Thyroid gland (tissue), 4 donors: ENCODE measurements around the gene PEBP1. TPM values are rescaled to one million over a fixed set of nuclear protein-coding genes. Genes with fewer than 3 reads are reported as not detected.

Experiments used
- DNase-seq, 2 donors: peaks; one replicate each; pipeline ENCODE4 v3.0.0-alpha.2; 2019
- H3K27ac ChIP-seq, 3 donors: fragments of 200-600 bp; sonication (generic); 1 replicate in 2 of 3; 2 replicates in 1 of 3; pipeline ENCODE4 v1.5.1; 2016 to 2019; ENCODE audit warnings: mild to moderate bottlenecking in 1 of 3, moderate library complexity in 1 of 3
- H3K27me3 ChIP-seq: fragments of 200-600 bp; sonication (generic); one replicate; pipeline ENCODE4 v1.5.1; 2019
- H3K36me3 ChIP-seq, 2 donors: fragments of 200-600 bp; sonication (generic); one replicate each; pipeline ENCODE4 v1.5.1; 2016 to 2019
- H3K4me1 ChIP-seq, 2 donors: fragments of 200-600 bp; sonication (generic); one replicate each; pipeline ENCODE4 v1.5.1; 2017 to 2019
- H3K4me3 ChIP-seq, 3 donors: fragments of 200-600 bp; sonication (generic); replicated peaks in 1 of 3; 1 replicate in 2 of 3; 2 replicates in 1 of 3; pipeline ENCODE4 v1.5.1; 2016; ENCODE audit warnings: mild to moderate bottlenecking in 1 of 3
- H3K9me3 ChIP-seq: fragments of 200-600 bp; sonication (generic); one replicate; pipeline ENCODE4 v1.5.1; 2017
- CTCF ChIP-seq, 6 experiments: fragments of 200-600 bp in 3 of 6; fragments of 450-650 bp in 3 of 6; sonication (generic) in 3 of 6; IDR thresholded peaks; one replicate each; pipeline ENCODE4 v1.5.1; 2016 to 2019; ENCODE audit warnings: antibody characterized with exemption in 6 of 6, mild to moderate bottlenecking in 2 of 6, inconsistent platforms in 1 of 6, moderate library complexity in 1 of 6
- POLR2A ChIP-seq, 2 donors: fragments of 450-650 bp; IDR thresholded peaks; one replicate each; pipeline ENCODE4 v1.6.1; 2017; ENCODE audit warnings: antibody characterized with exemption in 2 of 2, mild to moderate bottlenecking in 2 of 2, moderate library complexity in 1 of 2
- WGBS, 2 donors: methylation state at CpG; one replicate each; pipeline ENCODE4 v1.1.5; 2017; 5-methylcytosine and 5-hydroxymethylcytosine counted together
- intact Hi-C: fragments of 100-400 bp; cut with DNase I; formaldehyde crosslinking; loops from one replicate; pipeline ENCODE4 v1.15.1; 2023
- total RNA-seq, 4 donors: library from RNA; depleted of rRNA; stranded (reverse); fragments of >200 nt; gene quantifications; one replicate each; pipeline ENCODE4 v1.2.3, GENCODE V29; 2016

The PEBP1 gene
- total RNA-seq, 4 donors from 2014 or later = 695 to 2,015 (median 1,366) TPM

- peaks cover 57 to 72% of the 10 kb centered on the region in 2 donors for H3K36me3 ChIP-seq
- no peak overlapping the region for H3K4me3 ChIP-seq
- peaks cover 15 to 28% of the 10 kb centered on the region in 2 donors for H3K4me1 ChIP-seq
- no peak for TF ChIP-seq CTCF (IDR thresholded peaks at IDR 0.05)
- no peak for TF ChIP-seq POLR2A (IDR thresholded peaks at IDR 0.05)
- H3K9me3 ChIP-seq = no peaks in the 10 kb centered on the region
- H3K27me3 ChIP-seq = no peaks in the 10 kb centered on the region
- intact Hi-C loops = no loop called here
- H3K27ac ChIP-seq = no peak overlapping the region
- no peak for DNase-seq
- WGBS, 2 donors = 86 to 90% methylated on average over 9 of the region's 9 CpGs
These were observed 9.9 kb downstream of the PEBP1 start for GRCh38 chr12:118145798-118146156.

- no peak overlapping the region for H3K4me3 ChIP-seq
- H3K27me3 ChIP-seq = no peaks in the 10 kb centered on the region
- 96 to 97% methylated on average over 5 of the region's 5 CpGs for WGBS, 2 donors
- no peak for DNase-seq
- peaks cover 0 to 8% of the 10 kb centered on the region in 2 donors for H3K4me1 ChIP-seq
- no peaks in the 10 kb centered on the region for H3K9me3 ChIP-seq
- peaks cover 49 to 57% of the 10 kb centered on the region in 2 donors for H3K36me3 ChIP-seq
- TF ChIP-seq POLR2A (IDR thresholded peaks at IDR 0.05) (no peak), CTCF (IDR thresholded peaks at IDR 0.05) (no peak)
- no peak overlapping the region for H3K27ac ChIP-seq
- intact Hi-C loops = no loop called here
These were observed 12.4 kb downstream of the PEBP1 start for GRCh38 chr12:118148287-118148686.

GRCh38 chr12:118150625-118151024 is 14.7 kb downstream of the PEBP1 start:
- DNase-seq = peak in 1 of 2 donors; percentile 34
- 48 to 51% methylated on average over 7 of the region's 7 CpGs for WGBS, 2 donors
- Histone ChIP-seq H3K9me3 (no peaks in the 10 kb centered on the region), H3K27ac (no peak overlapping the region), H3K4me3 (no peak overlapping the region), H3K4me1 (no peaks in the 10 kb centered on the region), H3K27me3 (no peaks in the 10 kb centered on the region), H3K36me3 (peaks cover 28 to 37% of the 10 kb centered on the region in 2 donors)
- TF ChIP-seq CTCF (IDR thresholded peaks at IDR 0.05) (no peak), POLR2A (IDR thresholded peaks at IDR 0.05) (no peak)
- intact Hi-C loops = no loop called here

GRCh38 chr12:118151755-118152154 is 15.8 kb downstream of the PEBP1 start:
- TF ChIP-seq CTCF (IDR thresholded peaks at IDR 0.05) (no peak), POLR2A (IDR thresholded peaks at IDR 0.05) (no peak)
- intact Hi-C loops = no loop called here
- no peak for DNase-seq
- Histone ChIP-seq H3K27ac (no peak overlapping the region), H3K9me3 (no peaks in the 10 kb centered on the region), H3K36me3 (peaks cover 18 to 26% of the 10 kb centered on the region in 2 donors), H3K4me3 (no peak overlapping the region), H3K4me1 (no peaks in the 10 kb centered on the region), H3K27me3 (no peaks in the 10 kb centered on the region)
- WGBS, 2 donors = 89 to 93% methylated on average over 5 of the region's 5 CpGs

- H3K36me3 ChIP-seq = peaks cover 20 to 30% of the 10 kb centered on the region in 2 donors
- TF ChIP-seq POLR2A (IDR thresholded peaks at IDR 0.05) (no peak), CTCF (IDR thresholded peaks at IDR 0.05) (no peak)
- H3K27me3 ChIP-seq = no peaks in the 10 kb centered on the region
- WGBS, 2 donors = 93 to 100% methylated on average over 3 of the region's 3 CpGs
- intact Hi-C loops = no loop called here
- H3K4me3 ChIP-seq = no peak overlapping the region
- no peaks in the 10 kb centered on the region for H3K9me3 ChIP-seq
- no peak for DNase-seq
- H3K27ac ChIP-seq = no peak overlapping the region
- H3K4me1 ChIP-seq = peaks cover 0 to 3% of the 10 kb centered on the region in 2 donors
These were observed 24.6 kb downstream of the PEBP1 start for GRCh38 chr12:118160536-118160935.
